Esophagus muscularis mucosa (tissue), 4 donors: Measurements from ENCODE around the gene XPNPEP1. TPM values are rescaled to one million over a fixed set of nuclear protein-coding genes. Genes with fewer than 3 reads are reported as not detected.

Experiments
- DNase-seq: peaks from one replicate; pipeline ENCODE4 v3.0.0-alpha.2; 2017; ENCODE audit errors: extremely low spot score
- H3K27ac ChIP-seq, 4 donors: fragments of 200-600 bp; sonication (generic); replicated peaks in 1 of 4; 1 replicate in 3 of 4; 2 replicates in 1 of 4; pipeline ENCODE4 v1.5.1; 2016 to 2019; ENCODE audit warnings: mild to moderate bottlenecking in 1 of 4
- H3K27me3 ChIP-seq, 4 donors: fragments of 200-600 bp; sonication (generic); one replicate each; pipeline versions ENCODE4 v1.5.1 to v1.6.0; 2016 to 2019
- H3K36me3 ChIP-seq, 4 donors: fragments of 200-600 bp; sonication (generic); one replicate each; pipeline ENCODE4 v1.5.1; 2016 to 2019
- H3K4me1 ChIP-seq, 4 donors: fragments of 200-600 bp; sonication (generic); one replicate each; pipeline ENCODE4 v1.5.1; 2016 to 2019
- H3K4me3 ChIP-seq, 4 donors: fragments of 200-600 bp; sonication (generic); 1 replicate in 2 of 4; 2 replicates in 2 of 4; pipeline ENCODE4 v1.5.1; 2016 to 2019; ENCODE audit warnings: mild to moderate bottlenecking in 4 of 4, moderate library complexity in 1 of 4
- H3K9me3 ChIP-seq, 4 donors: fragments of 200-600 bp; sonication (generic); 1 replicate in 3 of 4; 2 replicates in 1 of 4; pipeline ENCODE4 v1.5.1; 2016 to 2019
- CTCF ChIP-seq, 3 experiments: fragments of 200-600 bp in 2 of 3; fragments of 450-650 bp in 1 of 3; sonication (generic) in 2 of 3; IDR thresholded peaks; one replicate each; pipeline ENCODE4 v1.5.1; 2017 to 2019; ENCODE audit warnings: antibody characterized with exemption in 3 of 3, mild to moderate bottlenecking in 2 of 3, moderate library complexity in 1 of 3
- EP300 ChIP-seq: sonication (generic); formaldehyde crosslinking; IDR thresholded peaks from one replicate; pipeline ENCODE4 v1.6.1; 2017; ENCODE audit warnings: antibody characterized with exemption
- POLR2A ChIP-seq: fragments of 450-650 bp; IDR thresholded peaks from one replicate; pipeline ENCODE4 v1.6.1; 2017; ENCODE audit warnings: antibody characterized with exemption, moderate library complexity, mild to moderate bottlenecking, low read depth
- POLR2AphosphoS5 ChIP-seq, 2 donors: sonication (generic); formaldehyde crosslinking; IDR thresholded peaks; one replicate each; pipeline ENCODE4 v1.6.1; 2017; ENCODE audit warnings: antibody characterized with exemption in 2 of 2
- WGBS: methylation state at CpG from one replicate; pipeline ENCODE4 v1.1.5; 2018; 5-methylcytosine and 5-hydroxymethylcytosine counted together
- intact Hi-C: fragments of 100-400 bp; cut with DNase I; formaldehyde crosslinking; loops from one replicate; pipeline ENCODE4 v1.15.1; 2023
- small RNA-seq, 3 donors: library from RNA; depleted of rRNA; stranded (forward); fragments of <200 nt; gene quantifications; one replicate each; pipeline ENCODE3, GENCODE V24; 2016
- total RNA-seq, 4 donors: library from RNA; depleted of rRNA; stranded (reverse); fragments of >200 nt; gene quantifications; one replicate each; pipeline versions ENCODE4 v1.1.0 to v1.2.1, GENCODE V29; 2016

Gene XPNPEP1
- total RNA-seq, 4 donors from 2014 or later: 43.2 to 61.9 (median 48.8) TPM

GRCh38 chr10:109819807-109820206 lies 103.5 kb downstream of the XPNPEP1 start:
- H3K27me3 ChIP-seq: no peaks in the 10 kb centered on the region
- no peak overlapping the region for H3K27ac ChIP-seq
- TF ChIP-seq CTCF (IDR thresholded peaks at IDR 0.05) (no peak), POLR2AphosphoS5 (IDR thresholded peaks at IDR 0.05) (no peak), EP300 (no peak), POLR2A (no peak)
- DNase-seq: peak; percentile 57
- no peaks in the 10 kb centered on the region for H3K9me3 ChIP-seq
- H3K4me3 ChIP-seq: no peak overlapping the region
- intact Hi-C loops: no loop called here
- 82% methylated on average over 3 of the region's 3 CpGs for WGBS
- no peaks in the 10 kb centered on the region for H3K4me1 ChIP-seq
- H3K36me3 ChIP-seq: no peaks in the 10 kb centered on the region

Small RNA genes lying within 50 kb of the gene (small RNA-seq; reads per million reads assigned to genes)
- 0 reads per million in 3 donors for gene RNU4-5P

Other genes with a start within 250 kb of the XPNPEP1 start
- 100 to 1,000 TPM in 2 of 4 donors, 10 to 100 TPM in 2; 60.1 to 228 (median 99.2) TPM for gene ADD3, start 84.5 kb upstream of the XPNPEP1 start, total RNA-seq